HG03354 (cell line): Measurements from ENCODE around the gene IQCH.

Experiments
- ATAC-seq: cut with Tn5 transposase; IDR thresholded peaks from one replicate; pipeline ENCODE4 v1.9.1; 2021; ENCODE audit warnings: mild to moderate bottlenecking; ENCODE audit not compliant: unreplicated experiment, poor library complexity, severe bottlenecking

The IQCH gene

DNA sequence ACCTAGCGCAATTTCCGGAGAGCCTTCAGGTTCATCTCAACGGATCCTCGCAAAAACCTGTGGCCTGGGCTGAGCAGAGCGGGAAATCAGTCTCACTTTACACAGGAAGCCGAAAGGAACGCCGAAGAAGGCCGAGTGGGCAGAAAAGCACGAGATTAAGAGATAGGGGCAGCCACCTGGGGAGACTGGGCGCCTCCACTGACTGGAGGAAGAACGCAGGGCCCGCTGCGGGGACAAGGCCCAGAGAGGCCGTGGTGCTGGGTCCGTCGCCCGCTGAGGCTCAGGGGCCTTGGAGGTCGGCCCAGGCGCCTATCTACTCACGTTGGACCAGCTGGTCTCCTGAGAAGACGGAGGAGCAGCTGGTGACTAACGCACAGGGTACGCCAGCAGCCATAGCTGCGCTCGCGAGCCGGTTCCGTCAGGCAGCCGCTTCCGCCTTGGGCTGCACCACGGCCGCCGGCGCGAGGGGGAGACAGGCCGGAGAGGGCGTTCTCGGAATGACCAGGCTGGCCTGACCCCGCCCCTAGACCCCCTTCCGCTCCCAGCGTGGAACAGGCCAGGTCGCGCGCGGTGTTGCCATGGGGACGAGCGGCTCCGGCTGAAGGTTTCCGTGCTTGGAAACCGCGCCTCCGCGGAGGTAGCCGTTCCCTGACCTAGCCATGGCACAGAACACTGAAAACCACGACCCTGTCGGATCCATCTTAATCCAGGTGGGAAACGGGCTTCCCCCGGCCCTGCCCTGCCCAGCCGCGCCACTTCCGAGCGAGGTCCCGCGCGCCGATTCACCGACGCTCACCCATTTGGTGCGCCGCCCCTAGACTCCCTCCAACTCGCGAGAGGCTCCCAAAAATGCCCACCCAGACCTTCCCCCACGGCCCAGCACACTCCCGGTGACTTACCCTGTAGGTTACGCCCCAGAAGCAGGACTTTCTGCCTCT, at the start of gene IQCH, which contains the start of gene AAGAB:
Gene IQCH, plus strand, starts transcription at position 549 of the 938 bp plus-strand sequence. Its CDS starts 111 bp downstream, at position 660.
Gene AAGAB, minus strand, starts transcription at position 424 of the 938 bp plus-strand sequence. Its CDS starts 30 bp downstream, at position 394.
- ATAC-seq = peak; percentile 92

- no peak for ATAC-seq
These were observed 46.9 kb upstream of the IQCH start for GRCh38 chr15:67207555-67208207.

DNA sequence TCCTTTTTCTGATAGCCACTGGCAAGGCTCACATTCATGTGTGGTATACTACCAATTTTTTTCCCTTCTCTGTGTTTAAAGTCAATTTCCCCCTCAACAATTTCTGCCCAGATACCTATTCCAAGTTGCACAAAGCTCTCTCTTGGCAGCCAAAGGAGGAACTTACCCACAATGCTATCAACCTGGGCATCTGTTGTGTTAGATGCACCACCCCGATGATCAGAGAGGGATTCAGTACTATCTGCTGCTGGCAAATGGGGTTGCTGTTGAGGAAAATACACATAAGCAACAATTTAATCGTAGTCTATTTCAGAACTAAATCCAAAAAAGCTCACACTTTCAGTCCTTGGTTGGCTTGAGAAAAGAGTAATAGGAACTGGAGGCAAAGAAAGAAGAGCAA, 46.2 kb upstream of the IQCH start:
- no peak for ATAC-seq

GRCh38 chr15:67210555-67211168, 43.9 kb upstream of the IQCH start:
- no peak for ATAC-seq

GRCh38 chr15:67212684-67213367, 41.8 kb upstream of the IQCH start:
- no peak for ATAC-seq

GRCh38 chr15:67215102-67215501, 39.5 kb upstream of the IQCH start:
- no peak for ATAC-seq

DNA sequence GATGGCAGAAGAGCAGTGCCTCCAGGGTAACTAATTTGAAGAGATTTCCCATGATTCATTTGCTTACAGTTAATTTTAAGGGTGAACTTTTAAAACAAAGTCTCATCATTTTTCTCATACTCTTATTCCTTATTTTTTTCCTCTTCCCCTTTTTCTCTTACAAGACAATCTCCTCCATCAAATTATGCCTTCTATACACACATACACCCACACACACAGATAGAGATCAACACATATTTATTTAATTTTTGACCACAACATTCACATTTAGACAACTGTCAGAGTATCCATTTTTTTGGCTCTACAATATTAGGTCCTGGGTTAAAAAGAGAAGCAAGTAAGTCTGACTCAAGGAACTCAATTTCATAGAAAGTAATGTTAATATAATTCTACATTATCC, 37.7 kb upstream of the IQCH start:
- ATAC-seq = no peak

DNA sequence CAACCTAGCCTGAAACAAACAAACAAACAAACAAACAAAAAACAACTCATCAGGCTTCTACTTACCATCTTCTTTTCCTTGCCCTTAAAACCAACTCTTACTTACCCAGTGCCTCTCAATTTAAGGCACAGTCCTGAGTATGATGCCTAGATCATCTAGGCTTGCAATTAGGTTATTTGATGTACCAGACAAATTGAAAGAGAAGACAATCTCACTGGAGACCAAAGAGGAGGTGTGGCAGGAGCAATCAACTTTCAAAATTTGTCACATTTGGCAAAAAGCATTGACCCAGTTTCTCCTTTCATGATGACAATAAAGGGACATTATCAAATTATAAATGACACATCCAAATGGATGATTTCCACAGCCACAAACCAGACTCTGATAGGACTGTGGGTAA, 36.2 kb upstream of the IQCH start:
- ATAC-seq = no peak

GRCh38 chr15:67219288-67219687, 35.3 kb upstream of the IQCH start:
- ATAC-seq = no peak

- ATAC-seq = no peak
These were observed 29.7 kb upstream of the IQCH start for GRCh38 chr15:67224889-67225288.

GRCh38 chr15:67225336-67225735, 29.2 kb upstream of the IQCH start:
- ATAC-seq = no peak

- ATAC-seq = no peak
These were observed 27.2 kb upstream of the IQCH start for GRCh38 chr15:67227431-67227830.

DNA sequence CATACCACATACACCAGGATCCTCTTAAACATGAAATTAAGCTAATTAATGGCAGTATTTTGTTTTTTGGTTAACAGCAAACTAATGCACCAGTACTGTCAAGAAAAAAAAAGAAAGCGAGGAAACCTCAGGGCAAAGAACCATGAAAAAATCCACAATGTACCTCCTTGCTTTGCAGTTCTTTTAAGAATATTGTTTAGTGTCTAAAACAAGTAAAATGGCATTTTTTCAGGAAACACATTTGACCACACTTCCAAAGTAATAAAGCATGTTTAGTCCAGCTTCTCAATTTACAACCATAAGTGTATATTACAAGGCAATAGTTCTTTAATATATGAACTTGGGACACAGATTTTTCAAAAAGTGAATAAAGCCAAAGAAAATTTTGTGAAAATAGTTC, 26.7 kb upstream of the IQCH start:
- ATAC-seq = no peak

- no peak for ATAC-seq
These were observed 26.3 kb upstream of the IQCH start for GRCh38 chr15:67228286-67228685.

DNA sequence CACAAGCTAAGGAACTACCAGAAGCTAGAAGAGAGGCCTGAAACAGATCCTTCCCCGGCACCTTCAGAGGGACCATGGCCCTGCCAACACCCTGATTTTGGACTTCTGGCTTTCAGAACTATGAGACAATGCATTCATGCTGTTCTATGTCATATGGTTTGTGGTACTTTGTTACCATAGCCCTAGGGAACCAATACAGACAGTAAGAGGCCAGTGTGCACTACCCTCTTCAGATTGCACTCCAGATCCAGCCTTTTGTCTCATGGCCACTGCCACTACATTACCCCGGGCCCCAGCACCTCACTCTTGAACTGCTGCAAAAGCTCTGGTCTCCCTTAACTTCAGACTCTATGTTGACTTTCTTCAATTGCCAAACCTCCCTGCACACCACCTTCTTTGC, 24.1 kb upstream of the IQCH start:
- no peak for ATAC-seq

- ATAC-seq = no peak
These were observed 22.0 kb upstream of the IQCH start for GRCh38 chr15:67232591-67232990.

DNA sequence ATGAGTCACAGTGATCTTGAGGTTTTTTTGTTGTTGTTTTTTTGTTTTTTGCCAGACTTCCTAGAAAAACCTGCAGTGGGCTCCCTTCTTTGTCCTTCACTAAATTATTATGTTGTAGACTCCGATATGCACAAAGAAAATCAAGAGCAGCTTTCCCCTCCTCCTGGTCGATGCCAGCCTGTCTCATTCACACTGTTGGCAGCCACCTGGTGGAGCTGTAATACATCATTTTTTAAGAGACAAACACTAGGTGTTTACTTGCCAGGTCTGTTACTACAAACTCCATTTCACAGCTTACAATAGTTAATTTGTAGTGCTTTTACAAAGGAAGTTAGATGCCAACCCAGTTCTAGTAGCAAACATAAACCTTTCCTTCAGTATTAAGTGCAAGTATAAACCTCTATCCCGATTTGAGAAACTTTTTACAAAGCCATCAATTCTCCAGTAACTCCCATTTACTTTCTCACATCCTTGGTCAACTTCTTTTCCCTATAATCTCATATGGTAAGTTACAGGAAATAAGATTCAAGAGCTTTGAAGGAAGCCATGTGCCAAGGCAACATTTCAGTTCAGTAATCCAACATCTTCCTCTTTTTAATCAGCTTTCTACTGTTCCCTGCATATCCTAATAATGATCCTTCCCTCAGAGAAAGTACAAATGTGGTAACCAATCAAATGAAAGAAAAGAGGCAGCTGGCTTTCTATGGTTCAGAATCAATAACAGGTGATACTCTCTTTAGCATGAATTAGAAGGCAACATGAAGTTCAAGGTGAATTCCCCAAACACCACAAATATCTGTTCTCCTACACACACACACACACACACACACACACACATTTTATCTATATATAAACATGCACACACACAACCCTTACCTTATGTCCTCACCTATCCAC, 14.1 kb upstream of the IQCH start:
- peak; percentile 28 for ATAC-seq

DNA sequence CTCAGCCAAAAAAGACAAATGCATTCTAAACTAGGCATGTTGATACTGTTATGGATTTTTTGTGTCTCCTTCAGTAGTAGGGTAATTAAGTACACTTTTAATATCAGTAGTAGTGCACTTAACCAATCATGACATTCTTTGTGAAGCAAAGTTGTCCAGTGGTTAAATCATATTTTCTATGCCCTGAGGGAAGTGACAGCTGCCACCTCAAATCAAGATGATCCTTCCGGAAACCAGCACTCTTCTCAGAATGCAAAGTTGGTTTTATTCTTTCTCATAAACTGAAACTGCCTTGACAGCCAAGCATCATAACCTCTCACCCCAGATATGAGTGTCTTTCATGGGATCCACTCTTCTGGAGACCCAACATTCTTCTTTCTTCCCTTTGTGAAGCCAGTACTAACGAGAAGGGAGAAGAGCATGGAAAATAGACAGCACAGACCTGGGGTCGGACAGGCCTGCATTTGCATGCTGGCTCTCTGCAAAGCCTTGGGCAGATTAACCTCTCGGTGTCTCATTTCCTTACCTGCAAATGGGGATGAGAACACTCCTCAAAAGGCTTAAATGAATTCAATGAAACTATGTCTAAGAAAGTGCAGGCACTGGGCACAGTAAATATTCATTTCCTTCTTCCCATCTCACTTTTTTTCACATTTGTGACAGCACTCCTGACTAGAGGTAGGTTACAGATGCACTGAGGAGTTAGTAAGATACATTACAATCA, 13.3 kb upstream of the IQCH start:
- peak; percentile 89 for ATAC-seq
